RKO (cell line): ENCODE measurements around the gene POU6F2.

ENCODE experiments used
- DNase-seq: peaks from one replicate; pipeline ENCODE4 v3.0.0-alpha.2; 2016; ENCODE audit warnings: low spot score

Gene POU6F2

DNA sequence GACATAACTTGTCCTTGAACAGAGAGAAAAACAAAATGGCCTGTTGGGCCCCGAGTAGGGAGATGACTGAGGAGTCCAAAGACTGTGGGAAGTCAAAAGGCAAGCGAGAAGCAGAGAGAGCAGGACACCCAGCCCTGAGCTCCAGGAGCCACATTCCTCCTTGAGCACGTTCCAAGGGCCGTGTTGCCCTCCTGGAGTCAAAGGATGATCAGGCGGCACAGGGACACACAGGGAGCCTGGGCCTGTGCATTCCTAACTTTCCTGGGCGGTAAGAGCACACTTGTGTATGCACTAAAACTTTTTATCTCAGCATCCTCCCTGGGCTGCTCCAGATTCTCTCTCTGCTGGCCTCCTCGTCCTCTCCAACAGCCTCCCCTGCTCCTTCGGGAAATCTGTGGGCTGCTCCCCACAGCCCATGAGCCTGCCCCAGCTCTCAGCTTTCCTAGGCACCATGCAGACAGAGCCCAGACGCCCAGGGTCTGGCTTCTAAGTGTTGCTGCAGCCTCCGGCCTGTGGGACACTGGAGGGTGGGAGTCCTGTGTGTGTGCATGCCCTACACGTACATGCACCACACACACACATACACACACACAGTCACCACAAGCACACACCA is 281.8 kb downstream of the POU6F2 start:
- DNase-seq: no peak

DNA sequence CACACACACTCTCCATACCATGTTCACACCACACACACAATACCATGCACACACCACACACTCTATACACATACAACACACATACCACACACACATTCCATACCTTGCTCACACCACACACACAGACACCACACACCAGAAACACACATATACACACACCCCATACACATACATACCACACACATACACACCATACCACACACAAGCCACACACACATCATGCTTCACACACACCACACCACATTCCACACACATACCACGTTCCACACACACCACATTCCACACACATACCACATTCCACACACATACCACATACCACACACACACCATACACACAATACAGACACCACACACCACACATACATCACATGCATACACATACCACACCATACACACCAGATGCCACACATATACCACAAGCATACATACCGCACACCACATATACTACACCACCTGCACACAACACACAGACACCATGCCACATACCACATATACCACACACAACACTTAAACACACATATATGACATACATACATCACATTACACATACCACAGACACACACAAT is 282.7 kb downstream of the POU6F2 start:
- DNase-seq: no peak

DNA sequence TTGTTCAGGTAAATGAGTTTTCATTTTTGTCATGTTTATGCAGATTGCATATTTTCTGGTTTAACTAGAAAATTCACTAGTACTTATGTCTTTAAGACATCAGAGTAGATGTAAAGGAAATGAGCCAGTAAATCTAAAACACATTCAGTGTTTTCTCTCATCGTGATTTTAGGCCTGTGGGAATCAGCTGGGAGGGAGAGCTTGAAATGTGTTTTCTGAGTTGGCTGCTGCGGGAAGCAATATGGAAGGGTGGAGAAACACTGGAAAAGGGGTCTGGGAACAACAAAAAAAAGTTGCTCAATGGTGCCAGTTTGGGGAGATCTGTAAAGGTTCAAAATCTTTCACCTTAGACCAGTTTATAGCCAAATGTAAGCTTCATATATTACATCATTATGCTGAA is 284.1 kb downstream of the POU6F2 start:
- no peak for DNase-seq

DNA sequence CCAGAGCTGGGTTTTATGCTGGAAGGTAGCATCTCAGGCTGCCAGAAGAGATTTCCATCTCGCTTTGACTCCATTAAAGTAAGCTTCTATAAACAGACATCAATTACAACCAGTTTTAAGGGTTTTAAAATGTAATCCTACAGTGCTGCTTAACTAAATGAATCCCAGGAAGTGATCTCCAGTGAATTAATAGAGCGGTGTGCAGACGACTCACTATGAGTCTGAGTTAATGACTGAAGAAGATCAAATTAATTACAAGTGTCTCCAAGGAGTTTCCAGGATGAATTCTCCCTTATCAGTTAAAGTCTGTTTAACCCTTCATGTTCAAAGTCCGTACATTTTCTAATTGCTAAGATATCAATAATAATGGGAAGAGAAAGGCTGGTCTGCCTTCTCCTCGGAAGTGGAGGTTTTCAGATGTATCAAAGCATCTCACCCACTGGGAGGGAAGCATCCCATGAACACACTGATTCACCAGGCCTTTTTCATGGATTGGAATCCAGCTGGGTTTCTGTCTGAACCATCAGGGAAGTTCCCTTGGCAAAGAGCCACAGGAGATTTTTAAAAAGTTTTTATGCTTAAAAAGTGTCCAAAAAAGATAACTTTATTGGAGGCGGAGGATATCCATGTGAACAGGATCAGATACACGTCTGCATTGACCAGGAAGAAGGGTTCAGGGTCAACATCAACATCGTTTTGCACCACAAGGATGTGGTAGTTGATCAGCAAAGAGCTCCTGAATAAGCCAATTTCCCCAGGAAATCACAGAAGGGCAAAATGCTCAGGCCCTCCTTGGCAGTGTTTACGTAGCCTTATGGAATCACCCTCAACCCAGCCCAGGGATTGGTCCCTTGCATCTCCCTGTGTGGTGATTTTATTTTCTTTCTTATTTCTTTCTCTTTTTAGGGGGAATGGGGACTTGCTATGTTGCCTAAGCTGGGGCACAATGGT is 288.2 kb downstream of the POU6F2 start:
- DNase-seq: no peak

DNA sequence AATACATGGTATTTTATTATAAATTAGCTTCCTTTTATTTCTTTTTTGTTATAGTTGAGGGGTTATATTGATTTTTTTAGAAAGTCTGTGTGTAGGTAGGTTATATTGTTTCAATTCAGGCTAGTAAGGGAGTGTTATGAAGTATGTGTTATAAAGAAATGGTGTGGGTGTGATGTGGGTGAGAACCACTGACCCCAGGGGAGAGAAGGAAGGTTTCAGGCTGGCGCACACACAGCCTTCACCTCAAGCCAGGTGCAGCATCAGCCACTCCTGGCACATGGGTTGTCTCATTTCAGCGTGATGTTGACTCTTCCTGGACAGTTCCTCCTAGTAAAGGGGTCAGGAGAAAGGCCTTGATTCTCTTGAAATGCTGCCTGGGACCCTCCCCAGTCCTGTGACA is 291.3 kb downstream of the POU6F2 start:
- no peak for DNase-seq

DNA sequence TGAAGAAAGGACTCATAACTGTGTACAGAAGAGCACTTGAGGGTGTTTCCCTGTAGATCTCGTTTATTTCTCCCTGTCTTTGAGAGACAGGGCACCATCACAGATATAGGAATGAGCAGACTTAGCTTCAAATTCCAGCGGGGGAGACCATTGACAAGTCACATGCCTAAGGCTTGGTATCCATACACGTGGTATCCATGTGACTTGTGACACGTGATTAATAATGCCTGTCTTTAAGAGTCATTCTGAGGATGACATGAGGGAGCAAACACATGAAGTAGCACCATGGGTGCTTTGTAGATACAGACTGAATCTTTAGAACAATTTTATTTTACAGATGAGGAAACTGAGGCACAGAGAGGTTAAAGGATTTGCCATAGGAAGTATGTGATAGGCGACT is 292.3 kb downstream of the POU6F2 start:
- DNase-seq: no peak

DNA sequence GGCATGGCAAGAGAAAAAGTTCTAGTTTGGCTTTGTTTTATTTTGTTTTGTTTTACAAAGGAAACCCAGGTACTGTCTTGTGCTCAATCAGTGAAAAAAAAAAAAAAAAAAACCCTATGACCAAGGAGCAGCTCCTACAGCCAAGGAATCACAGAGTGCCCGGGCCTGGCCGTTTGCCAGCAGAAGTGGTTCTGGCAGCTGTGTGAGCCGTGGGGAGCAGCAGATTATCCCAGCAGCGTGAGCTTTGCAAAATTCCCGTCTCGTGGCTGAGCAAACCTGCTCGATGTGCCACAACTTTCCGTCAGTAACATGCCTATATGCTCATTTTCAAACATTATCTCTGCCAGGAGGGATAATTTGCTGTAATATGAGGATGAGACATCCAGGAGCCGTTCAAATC is 293.7 kb downstream of the POU6F2 start:
- no peak for DNase-seq

DNA sequence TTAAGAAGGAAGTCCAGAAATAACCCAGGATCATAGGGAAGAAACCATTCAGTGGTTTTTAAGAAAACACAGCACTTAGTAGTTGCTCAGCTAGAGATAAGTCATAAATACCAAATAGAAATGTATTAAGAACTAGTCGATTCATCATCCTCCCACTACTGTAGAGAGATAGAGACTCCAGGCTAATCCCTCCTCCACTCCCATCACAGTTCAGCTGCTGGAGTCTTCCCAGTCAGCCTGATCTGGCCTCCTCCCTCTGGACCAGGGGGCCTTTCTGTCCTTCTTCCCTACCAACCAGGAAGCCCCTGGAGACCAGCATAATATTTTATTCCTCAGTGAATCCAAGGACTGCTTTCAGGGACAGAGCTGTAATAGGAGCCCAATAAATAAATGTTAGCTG is 294.4 kb downstream of the POU6F2 start:
- DNase-seq: no peak

DNA sequence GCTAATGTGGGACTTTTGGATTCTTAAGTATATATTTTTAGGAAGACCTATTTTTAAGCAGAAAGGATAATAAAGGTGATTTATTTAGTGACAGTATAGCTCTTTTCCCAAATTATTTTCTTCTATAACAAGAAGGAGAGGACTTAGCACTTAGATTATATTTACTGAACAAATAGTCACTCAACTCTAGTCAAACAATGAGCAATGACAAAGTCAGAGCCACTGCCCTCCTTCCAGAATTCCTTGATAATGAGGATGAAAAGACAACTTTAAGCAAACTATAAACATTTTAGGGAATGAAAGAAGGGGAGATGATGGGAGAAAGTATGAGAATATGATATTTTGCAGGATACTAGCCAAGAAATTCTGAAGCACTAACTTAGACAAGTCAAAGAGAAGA is 295.0 kb downstream of the POU6F2 start:
- no peak for DNase-seq

DNA sequence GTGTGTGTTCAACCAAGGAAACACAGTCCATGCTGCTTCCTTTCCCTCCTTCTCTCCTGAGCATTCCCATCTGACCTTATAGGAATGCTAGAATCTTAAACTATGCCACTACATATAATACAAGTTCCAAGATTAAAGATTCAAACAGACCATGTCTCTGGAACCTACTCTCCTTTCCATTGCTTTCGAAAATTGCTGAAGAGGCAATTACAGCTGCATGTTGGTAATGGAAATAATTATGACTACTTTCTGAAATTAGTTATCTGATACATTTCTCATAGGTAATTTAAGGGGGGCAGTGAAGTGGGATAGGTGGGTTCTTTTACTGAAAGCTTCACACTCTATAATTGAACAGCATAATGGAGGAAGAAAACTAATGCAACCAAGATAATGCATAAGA is 302.6 kb downstream of the POU6F2 start:
- DNase-seq: no peak

DNA sequence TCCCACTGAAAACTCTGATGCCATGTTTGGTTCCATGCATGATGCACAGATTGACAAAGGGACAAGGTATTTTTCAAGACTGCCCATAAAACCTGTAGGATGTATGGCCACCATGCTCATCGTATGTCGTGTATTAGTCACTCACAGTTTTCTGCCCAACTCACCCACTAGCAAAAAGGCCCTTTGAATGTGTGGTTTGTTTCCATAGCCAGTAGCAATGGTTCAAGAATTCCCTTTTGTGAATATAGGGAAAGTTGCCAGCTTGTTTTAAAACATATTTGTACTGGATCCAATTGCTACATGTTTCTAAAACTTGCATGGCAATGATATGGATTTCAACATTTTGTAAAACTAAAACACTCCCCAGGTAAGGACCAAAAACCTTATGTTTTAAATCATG is 307.5 kb downstream of the POU6F2 start:
- DNase-seq: no peak

DNA sequence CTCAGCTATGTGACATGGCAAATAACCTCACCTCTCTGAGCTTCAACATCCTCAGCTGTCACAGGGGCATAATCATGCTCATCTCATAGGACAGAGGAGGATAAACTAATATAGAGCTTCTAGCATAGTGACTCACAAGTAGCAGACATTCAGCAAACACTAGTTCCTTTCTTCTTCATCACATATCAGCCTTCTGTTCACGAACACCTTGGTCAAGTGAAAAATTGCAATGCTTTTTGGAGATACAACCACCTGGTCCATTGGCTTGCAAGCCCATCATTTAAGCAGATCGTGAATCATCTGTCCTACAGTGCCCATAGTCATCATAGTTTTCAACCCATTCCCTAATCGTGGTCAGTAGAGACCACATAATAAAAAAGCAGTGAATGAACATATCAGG is 310.6 kb downstream of the POU6F2 start:
- DNase-seq: no peak

DNA sequence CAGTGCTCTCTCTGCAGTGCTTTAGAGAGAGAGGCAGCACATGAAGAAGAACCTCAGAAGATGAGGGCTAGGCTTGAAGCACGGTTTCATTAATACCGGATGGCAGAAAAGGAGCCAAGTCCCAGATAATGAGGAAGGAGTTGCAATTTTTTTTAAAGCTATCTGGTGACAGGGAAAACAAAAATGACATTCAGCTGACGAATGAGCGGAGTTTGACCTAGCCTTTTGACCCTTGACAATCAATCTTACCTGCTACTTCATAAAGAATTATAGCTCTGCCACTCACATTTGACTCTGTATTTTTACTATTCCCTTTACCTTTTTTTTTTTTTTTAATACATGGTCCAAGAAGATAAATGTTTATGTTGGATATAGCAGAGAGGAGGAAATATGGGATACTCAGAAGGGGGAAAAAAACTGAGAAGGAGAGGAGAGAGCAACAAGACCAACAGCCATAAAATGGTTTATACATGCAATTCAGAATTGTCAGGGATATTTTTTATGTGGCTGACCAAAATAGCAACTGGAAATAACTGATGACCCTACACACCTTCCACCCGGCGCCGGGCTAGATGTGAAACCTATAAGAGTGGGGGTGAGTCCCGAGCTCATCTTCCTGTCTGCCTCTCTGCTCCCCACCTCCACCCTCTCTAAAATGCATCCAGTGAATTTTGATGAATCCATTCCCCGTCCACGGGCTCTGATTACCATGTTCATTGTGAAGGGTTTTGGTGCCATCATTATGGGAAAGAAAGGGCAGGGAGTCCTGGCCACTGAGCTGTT is 314.1 kb downstream of the POU6F2 start:
- no peak for DNase-seq

DNA sequence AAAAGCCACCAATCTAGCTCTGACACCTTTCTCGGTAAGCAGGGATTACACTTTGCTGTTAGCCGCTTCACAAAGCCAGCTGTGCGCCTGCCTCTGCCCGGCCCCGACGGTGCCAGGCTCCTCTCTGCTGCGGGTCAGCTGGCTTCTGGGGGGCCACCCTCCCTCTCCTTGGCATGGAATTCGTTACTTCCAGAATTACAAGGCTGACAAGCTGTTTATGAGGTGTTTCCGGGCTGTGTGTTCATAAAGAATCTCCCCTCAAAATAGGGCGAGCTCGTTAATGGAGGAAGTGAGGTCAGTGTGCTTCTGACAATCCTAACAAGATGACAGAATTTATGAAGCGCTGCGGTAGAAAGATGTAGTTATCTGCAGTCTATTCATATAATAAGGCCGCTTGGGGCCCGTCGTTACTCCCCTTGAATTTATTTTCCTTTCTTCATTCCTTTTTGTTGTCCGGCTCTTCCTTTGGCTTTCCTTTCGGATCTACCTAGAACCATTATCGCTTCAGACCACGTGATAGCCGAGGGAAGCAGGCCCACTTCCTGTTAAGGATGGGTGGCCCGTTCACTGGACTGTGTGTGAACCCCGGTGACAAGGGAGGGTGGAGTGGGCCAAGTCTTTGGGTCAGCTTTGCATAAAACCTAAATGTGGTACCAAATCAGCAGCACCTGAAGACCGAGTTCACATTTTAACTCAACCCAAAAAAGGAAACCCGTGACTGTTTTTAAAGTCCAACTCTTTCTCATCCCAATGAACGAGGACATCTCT is 315.5 kb downstream of the POU6F2 start:
- no peak for DNase-seq

DNA sequence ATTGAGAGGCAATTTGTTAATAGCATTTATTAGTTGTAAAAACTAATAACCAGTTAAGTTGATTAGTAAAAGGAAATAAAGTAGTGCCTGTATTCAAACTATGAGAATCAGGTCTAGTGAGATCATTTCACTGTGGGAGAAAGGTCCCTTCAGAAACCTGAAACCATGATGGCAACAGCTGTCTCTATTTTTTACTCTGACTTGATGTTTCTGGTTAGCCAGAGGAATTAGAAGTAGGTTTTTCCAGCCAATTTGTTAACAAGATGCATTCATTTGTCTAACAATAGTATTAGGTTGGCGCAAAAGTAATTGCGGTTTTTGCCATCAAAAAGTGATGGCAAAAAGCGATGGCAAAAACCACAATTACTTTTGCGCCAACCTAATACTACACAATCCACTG is 316.3 kb downstream of the POU6F2 start:
- DNase-seq: no peak

DNA sequence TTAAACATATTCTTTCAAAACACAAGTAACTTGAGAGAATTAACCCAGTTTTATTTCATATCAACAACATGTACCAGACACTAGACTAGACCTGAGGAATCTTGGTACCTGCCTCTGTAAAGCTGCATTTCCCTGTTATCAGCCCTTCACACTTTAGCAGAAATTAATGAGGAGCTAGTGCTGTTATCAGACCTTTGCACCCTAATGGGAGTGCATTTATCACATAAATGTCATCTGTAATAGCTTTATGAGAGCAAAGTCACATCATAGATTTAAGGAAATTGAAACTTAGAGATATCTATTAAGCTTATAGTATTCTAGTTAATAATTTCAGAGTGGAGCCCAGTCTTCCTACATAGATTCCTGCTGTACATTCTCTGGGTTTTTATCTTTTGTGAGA is 318.1 kb downstream of the POU6F2 start:
- no peak for DNase-seq

DNA sequence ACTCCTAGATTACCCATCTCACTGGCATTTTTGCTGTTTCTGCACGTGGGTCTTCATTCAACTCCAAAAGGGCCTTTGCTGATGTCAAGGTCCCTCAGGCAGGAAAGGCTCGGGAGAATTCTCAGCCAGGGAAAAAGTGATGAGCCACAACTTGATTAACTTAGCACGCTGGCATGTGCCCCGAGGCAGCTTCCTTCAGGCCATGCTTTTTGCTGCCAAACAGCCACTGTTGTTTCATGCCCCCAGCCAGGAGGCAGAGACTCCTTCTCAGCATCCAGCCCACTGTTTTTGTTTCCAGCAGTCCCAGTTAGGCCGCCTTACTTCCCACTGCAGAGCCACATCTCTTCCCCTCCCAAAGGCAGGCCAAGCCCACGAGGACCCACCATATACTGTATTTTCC is 322.0 kb downstream of the POU6F2 start:
- DNase-seq: no peak

DNA sequence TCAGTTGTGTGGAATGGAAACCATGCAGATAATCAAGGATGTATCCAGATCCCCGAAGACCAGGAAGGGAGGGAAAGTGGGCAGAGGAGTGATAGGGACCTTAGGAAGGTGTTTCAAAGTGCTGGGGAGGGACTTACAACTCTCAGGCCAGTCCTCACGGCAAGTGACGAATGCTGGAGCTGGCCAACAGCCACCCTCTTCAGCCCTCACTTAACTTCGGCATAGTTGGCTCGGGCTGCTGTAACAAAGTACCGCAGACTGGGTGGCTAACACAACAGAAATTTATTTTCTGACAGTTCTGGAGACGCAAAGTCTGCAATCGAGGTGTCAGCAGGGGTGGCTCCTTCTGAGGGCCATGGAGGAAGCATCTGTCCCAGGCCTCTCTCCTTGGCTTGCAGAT is 322.6 kb downstream of the POU6F2 start:
- no peak for DNase-seq

DNA sequence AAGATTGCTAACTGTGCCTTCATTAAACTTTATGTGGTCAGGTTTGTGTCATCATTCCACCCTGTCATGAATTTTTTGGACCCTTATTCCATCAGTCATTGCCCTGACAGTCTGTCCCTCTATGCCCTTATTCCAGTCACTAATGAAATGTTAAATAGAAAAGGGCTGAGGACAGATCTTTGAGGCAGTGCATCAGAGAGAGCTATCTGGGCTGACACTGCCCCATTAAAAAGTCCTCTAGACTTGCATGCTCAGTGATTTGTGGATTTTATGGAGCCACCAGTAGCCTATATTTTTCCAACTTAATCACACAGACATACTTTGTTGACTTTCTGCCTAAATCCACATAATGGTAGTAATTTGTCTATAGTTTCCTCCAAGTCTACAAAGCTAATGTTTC is 323.8 kb downstream of the POU6F2 start:
- DNase-seq: no peak

DNA sequence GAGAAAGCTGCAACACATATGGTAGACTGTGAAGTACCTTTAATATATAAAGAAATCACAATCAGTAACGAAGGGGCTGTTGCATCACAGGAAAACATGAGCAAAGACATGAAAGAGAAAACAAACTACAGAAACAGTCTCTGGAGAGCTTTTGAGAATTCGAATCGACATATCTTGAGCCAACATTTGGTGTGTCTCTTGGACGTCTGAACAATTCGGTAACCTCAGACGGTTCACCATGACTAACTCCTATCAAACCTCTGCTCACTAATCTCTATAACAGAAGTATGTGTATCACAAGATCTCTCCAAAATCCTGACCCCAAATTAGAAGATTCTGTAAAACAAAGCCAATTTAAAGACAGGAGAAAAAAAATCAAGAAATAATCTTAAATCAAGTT is 326.5 kb downstream of the POU6F2 start:
- DNase-seq: no peak

DNA sequence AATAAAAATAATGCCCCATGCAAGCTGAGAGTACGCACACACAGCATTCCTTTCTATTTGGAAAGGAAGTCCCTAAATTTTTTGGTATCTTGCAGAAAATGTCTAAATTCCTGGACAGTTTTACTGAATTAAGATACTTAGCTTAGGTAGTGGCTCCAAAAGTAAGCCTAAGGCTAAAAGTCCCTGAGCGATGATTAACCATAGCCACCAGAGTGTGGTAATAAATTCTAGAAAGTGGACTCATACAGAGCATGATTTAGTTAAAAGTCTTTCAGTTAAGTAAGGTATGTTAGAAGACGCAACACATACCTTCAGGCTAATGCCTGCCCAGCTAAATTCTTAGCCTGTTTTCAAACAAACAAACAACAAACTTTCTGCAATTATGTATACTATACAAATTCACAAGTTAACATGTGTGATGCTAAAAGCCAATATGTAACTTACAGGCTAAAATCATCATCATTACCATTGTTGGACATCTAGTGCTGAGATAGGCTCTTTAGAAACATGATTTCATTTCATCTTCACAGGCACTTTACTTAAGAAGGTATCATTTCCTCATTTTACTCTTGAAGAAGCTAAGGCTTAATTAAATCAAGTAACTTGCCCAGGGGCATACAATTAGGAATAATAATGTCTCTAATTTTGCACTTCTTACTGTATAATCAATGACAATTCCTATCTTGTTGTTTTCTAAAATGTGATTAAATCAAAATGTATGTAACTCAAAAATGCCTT is 327.1 kb downstream of the POU6F2 start:
- no peak for DNase-seq
